IPS-NIHi7 (cell line): ENCODE measurements around the gene ERAP2.
"Not testable (repeated sequence)": the region's sequence is repeated elsewhere in the genome, so short reads cannot be mapped to it uniquely, and the experiment has no call there.

Experiments
- DNase-seq: peaks from one replicate; pipeline ENCODE4 v3.0.0; 2012; ENCODE audit warnings: mixed read lengths; ENCODE audit errors: extremely low spot score

ERAP2 gene

GRCh38 chr5:96901384-96901783, 25.1 kb downstream of the ERAP2 start:
- peak; percentile 43 for DNase-seq

- no peak for DNase-seq
Measured at GRCh38 chr5:96901841-96902240, 25.5 kb downstream of the ERAP2 start.

- no peak for DNase-seq
Measured at GRCh38 chr5:96902876-96903275, 26.6 kb downstream of the ERAP2 start.

- DNase-seq: no peak
Measured at GRCh38 chr5:96903300-96903699, 27.0 kb downstream of the ERAP2 start.

GRCh38 chr5:96904054-96904931, 28.0 kb downstream of the ERAP2 start:
- DNase-seq: no peak

- no peak for DNase-seq
Measured at GRCh38 chr5:96905864-96906263, 29.6 kb downstream of the ERAP2 start.

GRCh38 chr5:96909003-96909402, 32.7 kb downstream of the ERAP2 start:
- no peak for DNase-seq

- DNase-seq: no peak
Measured at GRCh38 chr5:96909435-96909834, 33.1 kb downstream of the ERAP2 start.

- no peak for DNase-seq
Measured at GRCh38 chr5:96911139-96911538, 34.8 kb downstream of the ERAP2 start.

GRCh38 chr5:96913233-96913632, 36.9 kb downstream of the ERAP2 start:
- no peak for DNase-seq

- DNase-seq: no peak
Measured at GRCh38 chr5:96919754-96920197, 43.5 kb downstream of the ERAP2 start.

- DNase-seq: no peak
Measured at GRCh38 chr5:96920744-96921355, 44.5 kb downstream of the ERAP2 start.

GRCh38 chr5:96922499-96923244, 46.4 kb downstream of the ERAP2 start:
- DNase-seq: no peak

- DNase-seq: peak; percentile 16
Measured at GRCh38 chr5:96924016-96924443, 47.7 kb downstream of the ERAP2 start.

- no peak for DNase-seq
Measured at GRCh38 chr5:96926276-96926675, 50.0 kb downstream of the ERAP2 start.

- no peak for DNase-seq
Measured at GRCh38 chr5:96927008-96927407, 50.7 kb downstream of the ERAP2 start.

- DNase-seq: no peak
Measured at GRCh38 chr5:96928931-96929708, 52.8 kb downstream of the ERAP2 start.

GRCh38 chr5:96930058-96930457, 53.8 kb downstream of the ERAP2 start:
- DNase-seq: no peak

GRCh38 chr5:96930589-96930988, 54.3 kb downstream of the ERAP2 start:
- DNase-seq: no peak

GRCh38 chr5:96931037-96931436, 54.7 kb downstream of the ERAP2 start:
- DNase-seq: not testable (repeated sequence)

- DNase-seq: no peak
Measured at GRCh38 chr5:96931605-96932004, 55.3 kb downstream of the ERAP2 start.

GRCh38 chr5:96932026-96932425, 55.7 kb downstream of the ERAP2 start:
- DNase-seq: no peak
